B cell (primary cell): Measurements from ENCODE around the gene TIMM44. TPM values are rescaled to one million over a fixed set of nuclear protein-coding genes. Genes with fewer than 3 reads are reported as not detected.
A peak's percentile ranks its signal among the peaks of the same experiment; 100 is the strongest.

Experiments
- ATAC-seq: fragments of 200-7000 bp; cut with Tn5 transposase; one replicate; pipeline ENCODE4 v1.10.0; 2021; ENCODE audit warnings: low read depth, mild to moderate bottlenecking, moderate number of reproducible peaks, moderate library complexity
- CTCF ChIA-PET: fragments of 350-600 bp; sonication (Branson Sonifier 250); formaldehyde crosslinking; loops from one replicate; lab custom pipeline; 2021; ENCODE audit warnings: antibody characterized with exemption, inconsistent platforms; lab: Charles Lee
- POLR2A ChIA-PET: fragments of 350-600 bp; sonication (Branson Sonifier 250); formaldehyde crosslinking; loops from one replicate; lab custom pipeline; 2021; ENCODE audit warnings: antibody characterized with exemption; lab: Charles Lee
- DNase-seq: peaks from one replicate; pipeline ENCODE4 v3.0.0; 2013
- H2AFZ ChIP-seq: 2 replicates; pipeline ENCODE4 v1.6.1; 2012; ENCODE audit warnings: mild to moderate bottlenecking, low read depth, low read length; ENCODE audit not compliant: insufficient read depth, poor library complexity, severe bottlenecking
- H3K27ac ChIP-seq, 2 donors: 1 replicate in 1 of 2; 2 replicates in 1 of 2; pipeline ENCODE4 v1.5.1; 2012 to 2013; ENCODE audit warnings: low read length in 2 of 2, mild to moderate bottlenecking in 2 of 2, moderate library complexity in 1 of 2
- H3K27me3 ChIP-seq, 4 experiments: fragments of 200-600 bp in 1 of 4; sonication (generic) in 1 of 4; replicated peaks in 1 of 4; 1 replicate in 2 of 4; 2 replicates in 2 of 4; pipeline versions ENCODE4 v1.6.1 to v1.7.0; 2013 to 2016; ENCODE audit warnings: low read length in 3 of 4, mild to moderate bottlenecking in 2 of 4, mixed read lengths in 1 of 4, moderate library complexity in 1 of 4; ENCODE audit not compliant: insufficient read depth in 4 of 4, control insufficient read depth in 3 of 4; ENCODE audit errors: control extremely low read depth in 1 of 4
- H3K36me3 ChIP-seq, 2 experiments: replicated peaks in 1 of 2; 1 replicate in 1 of 2; 2 replicates in 1 of 2; pipeline versions ENCODE4 v1.6.1 to v1.7.1; 2013; ENCODE audit warnings: low read length in 1 of 2; ENCODE audit not compliant: insufficient read depth in 2 of 2, control insufficient read depth in 1 of 2; ENCODE audit errors: control extremely low read depth in 1 of 2, extremely low read depth in 1 of 2
- H3K4me1 ChIP-seq, 2 donors: fragments of 200-600 bp in 1 of 2; sonication (generic) in 1 of 2; 1 replicate in 1 of 2; 2 replicates in 1 of 2; pipeline versions ENCODE4 v1.5.1 to v1.6.1; 2013 to 2017; ENCODE audit warnings: low read length in 2 of 2; ENCODE audit not compliant: control insufficient read depth in 2 of 2, insufficient read depth in 2 of 2
- H3K4me2 ChIP-seq: replicated peaks from 2 replicates; pipeline ENCODE3; 2012; ENCODE audit warnings: mild to moderate bottlenecking, low read depth, low read length; ENCODE audit not compliant: poor library complexity, severe bottlenecking
- H3K4me3 ChIP-seq, 5 experiments: fragments of 200-600 bp in 1 of 5; sonication (generic) in 1 of 5; 1 replicate in 3 of 5; 2 replicates in 2 of 5; pipeline versions ENCODE4 v1.5.1 to v1.7.0; 2011 to 2016; ENCODE audit warnings: low read length in 4 of 5, mild to moderate bottlenecking in 4 of 5, low read depth in 2 of 5, control low read depth in 1 of 5, moderate library complexity in 1 of 5; ENCODE audit not compliant: insufficient read depth in 1 of 5; ENCODE audit errors: control extremely low read depth in 1 of 5, extremely low read depth in 1 of 5
- H3K79me2 ChIP-seq: fragments of 200-600 bp; sonication (generic); one replicate; pipeline ENCODE4 v1.6.0; 2016; ENCODE audit warnings: low read length; ENCODE audit not compliant: control insufficient read depth, insufficient read depth
- H3K9ac ChIP-seq: fragments of 200-600 bp; sonication (generic); 2 replicates; pipeline ENCODE4 v1.6.1; 2017; ENCODE audit warnings: mild to moderate bottlenecking, low read length, moderate library complexity
- H3K9me3 ChIP-seq, 3 donors: one replicate each; pipeline versions ENCODE4 v1.6.1 to v1.7.1; 2013; ENCODE audit warnings: low read length in 2 of 3; ENCODE audit not compliant: control insufficient read depth in 2 of 3, insufficient read depth in 1 of 3; ENCODE audit errors: control extremely low read depth in 1 of 3
- H4K20me1 ChIP-seq: 2 replicates; pipeline ENCODE4 v1.6.0; 2012; ENCODE audit warnings: mild to moderate bottlenecking, low read length; ENCODE audit not compliant: insufficient read depth, control insufficient read depth, poor library complexity, severe bottlenecking
- H3K27ac Mint-ChIP-seq: one replicate; pipeline ENCODE4 v1.8.0; 2021; ENCODE audit warnings: mixed read lengths
- H3K27me3 Mint-ChIP-seq: one replicate; pipeline ENCODE4 v1.8.0; 2021; ENCODE audit warnings: mixed read lengths
- H3K4me1 Mint-ChIP-seq: one replicate; pipeline ENCODE4 v1.8.0; 2021; ENCODE audit warnings: mixed read lengths
- H3K4me3 Mint-ChIP-seq: one replicate; pipeline ENCODE4 v1.8.0; 2021; ENCODE audit warnings: mixed read lengths
- H3K9me3 Mint-ChIP-seq: one replicate; pipeline ENCODE4 v1.8.0; 2022; ENCODE audit warnings: mixed read lengths; ENCODE audit not compliant: insufficient read depth
- EZH2 ChIP-seq: IDR thresholded peaks from 2 replicates; pipeline ENCODE4 v1.6.1; 2012; ENCODE audit warnings: borderline replicate concordance, low read depth, mild to moderate bottlenecking, moderate library complexity, low read length; ENCODE audit not compliant: insufficient read depth, poor library complexity, severe bottlenecking
- WGBS: methylation state at CpG from one replicate; pipeline ENCODE4 v1.1.5; 2013; ENCODE audit warnings: missing lambda C conversion rate; ENCODE audit not compliant: insufficient coverage; 5-methylcytosine and 5-hydroxymethylcytosine counted together
- intact Hi-C: fragments of 100-400 bp; cut with micrococcal nuclease; formaldehyde crosslinking; loops from one replicate; pipeline ENCODE4 v1.10.0; 2022
- polyA plus RNA-seq: library from polyadenylated mRNA; depleted of rRNA; stranded (reverse); fragments of >200 nt; gene quantifications from 2 replicates; pipeline ENCODE4 v1.2.3, GENCODE V29; 2012
- total RNA-seq, 2 donors: library from RNA; stranded (reverse); fragments of 120-200 nt in 1 of 2; gene quantifications; 1 replicate in 1 of 2; 2 replicates in 1 of 2; pipeline versions ENCODE4 v1.2.3 to v1.2.4, GENCODE V29; 2013 to 2022
- TF ChIP-seq, protein P1 (sequence below): fragments of 200-600 bp; IDR thresholded peaks from one replicate; pipeline ENCODE4 v1.8.0; 2022; ENCODE audit warnings: antibody characterized with exemption, mild to moderate bottlenecking

Gene TIMM44
- total and polyA plus RNA-seq, 2 donors (not counting 1 experiment from before 2014, with no cell fraction given): 48.9 to 66.5 TPM

DNA sequence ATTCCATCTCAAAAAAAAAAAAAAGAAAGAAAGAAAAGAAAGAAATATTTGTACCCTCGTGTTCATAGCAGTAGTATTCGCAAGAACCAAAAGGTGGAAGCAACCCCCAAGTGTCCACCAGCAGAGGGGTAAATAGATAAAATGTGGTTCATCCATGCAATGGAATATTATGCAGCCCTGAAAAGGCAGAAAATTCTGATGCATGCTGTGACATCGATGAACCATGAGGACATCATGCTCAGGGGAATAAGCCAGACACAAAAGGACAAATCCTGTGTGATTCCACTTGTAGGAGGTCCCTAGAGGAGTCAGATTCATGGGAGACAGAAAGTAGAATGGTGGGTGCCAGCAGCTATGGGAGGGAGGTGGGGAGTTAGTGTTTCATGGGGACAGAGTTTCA is 61.6 kb downstream of the TIMM44 start:
- DNase-seq (no peak), ATAC-seq (no peak)
- no peaks in the 10 kb centered on the region for H3K4me1 Mint-ChIP-seq
- H3K27me3 Mint-ChIP-seq: no peaks in the 10 kb centered on the region
- peak overlapping the region; percentile 11 for H3K27ac Mint-ChIP-seq
- no peak overlapping the region for H3K4me3 ChIP-seq
- H3K9ac ChIP-seq: no peak overlapping the region
- no peak overlapping the region for H2AFZ ChIP-seq
- H3K36me3 ChIP-seq: no peaks in the 10 kb centered on the region
- H4K20me1 ChIP-seq: no peaks in the 10 kb centered on the region
- no peak overlapping the region for H3K27ac ChIP-seq
- no peaks in the 10 kb centered on the region for H3K9me3 Mint-ChIP-seq
- 100% methylated on average over 3 of the region's 3 CpGs for WGBS
- no peak for TF ChIP-seq EZH2
- TF ChIP-seq, protein P1, sequence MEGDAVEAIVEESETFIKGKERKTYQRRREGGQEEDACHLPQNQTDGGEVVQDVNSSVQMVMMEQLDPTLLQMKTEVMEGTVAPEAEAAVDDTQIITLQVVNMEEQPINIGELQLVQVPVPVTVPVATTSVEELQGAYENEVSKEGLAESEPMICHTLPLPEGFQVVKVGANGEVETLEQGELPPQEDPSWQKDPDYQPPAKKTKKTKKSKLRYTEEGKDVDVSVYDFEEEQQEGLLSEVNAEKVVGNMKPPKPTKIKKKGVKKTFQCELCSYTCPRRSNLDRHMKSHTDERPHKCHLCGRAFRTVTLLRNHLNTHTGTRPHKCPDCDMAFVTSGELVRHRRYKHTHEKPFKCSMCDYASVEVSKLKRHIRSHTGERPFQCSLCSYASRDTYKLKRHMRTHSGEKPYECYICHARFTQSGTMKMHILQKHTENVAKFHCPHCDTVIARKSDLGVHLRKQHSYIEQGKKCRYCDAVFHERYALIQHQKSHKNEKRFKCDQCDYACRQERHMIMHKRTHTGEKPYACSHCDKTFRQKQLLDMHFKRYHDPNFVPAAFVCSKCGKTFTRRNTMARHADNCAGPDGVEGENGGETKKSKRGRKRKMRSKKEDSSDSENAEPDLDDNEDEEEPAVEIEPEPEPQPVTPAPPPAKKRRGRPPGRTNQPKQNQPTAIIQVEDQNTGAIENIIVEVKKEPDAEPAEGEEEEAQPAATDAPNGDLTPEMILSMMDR: no peak
- no peak overlapping the region for H3K4me3 Mint-ChIP-seq
- intact Hi-C loops: no loop called here
- H3K4me1 ChIP-seq: no peaks in the 10 kb centered on the region
- no peak overlapping the region for H3K4me2 ChIP-seq
- no peaks in the 10 kb centered on the region for H3K79me2 ChIP-seq
- H3K9me3 ChIP-seq: peaks cover 0 to 5% (median 0%) of the 10 kb centered on the region in 3 donors
- CTCF ChIA-PET: interaction anchor here (2.4 kb wide), 1 partner anchor 12 kb away, joined by 10 read pairs; no protein-coding TSS in a partner anchor
- peaks cover 0 to 3% (median 0%) of the 10 kb centered on the region in 4 experiments for H3K27me3 ChIP-seq
- POLR2A ChIA-PET: no interaction called here

DNA sequence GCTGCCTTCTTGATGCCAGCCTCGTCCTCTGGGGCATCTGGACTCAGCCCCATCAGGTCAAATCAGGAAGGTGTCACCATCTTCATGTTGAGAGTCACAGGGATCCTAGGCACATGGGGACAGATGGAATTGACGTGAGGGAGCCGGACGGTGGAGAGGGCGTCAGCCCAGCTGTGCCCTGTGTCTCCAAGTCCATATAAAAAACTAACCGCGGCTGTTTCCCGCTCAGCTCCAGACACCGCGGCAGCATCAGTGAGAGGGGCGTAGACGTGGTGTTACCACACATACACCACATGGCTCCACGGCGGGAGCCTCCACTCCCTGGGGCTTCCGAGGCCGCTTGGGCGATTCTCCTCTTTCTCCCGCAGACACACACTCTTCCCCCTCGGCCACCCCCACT is 63.6 kb downstream of the TIMM44 start:
- intact Hi-C loops: no loop called here
- no peak overlapping the region for H3K27ac Mint-ChIP-seq
- H3K9me3 ChIP-seq: peaks cover 0 to 7% (median 0%) of the 10 kb centered on the region in 3 donors
- CTCF ChIA-PET: no interaction called here
- peaks cover 7% of the 10 kb centered on the region for H3K27me3 Mint-ChIP-seq
- H3K36me3 ChIP-seq: no peaks in the 10 kb centered on the region
- POLR2A ChIA-PET: no interaction called here
- H3K27me3 ChIP-seq: peaks cover 0 to 3% (median under 1%) of the 10 kb centered on the region in 4 experiments
- H3K27ac ChIP-seq: no peak overlapping the region
- no peaks in the 10 kb centered on the region for H3K9me3 Mint-ChIP-seq
- DNase-seq: no peak
- no peaks in the 10 kb centered on the region for H3K4me1 Mint-ChIP-seq
- WGBS: 93% methylated on average over 14 of the region's 19 CpGs
- no peaks in the 10 kb centered on the region for H3K79me2 ChIP-seq
- H2AFZ ChIP-seq: no peak overlapping the region
- TF ChIP-seq, protein P1: no peak
- no peak for TF ChIP-seq EZH2
- no peak for ATAC-seq
- no peak overlapping the region for H3K4me3 ChIP-seq
- H3K4me3 Mint-ChIP-seq: no peak overlapping the region
- H3K4me2 ChIP-seq: no peak overlapping the region
- H4K20me1 ChIP-seq: no peaks in the 10 kb centered on the region
- H3K4me1 ChIP-seq: peaks cover 1 to 2% of the 10 kb centered on the region in 2 donors
- H3K9ac ChIP-seq: no peak overlapping the region
